GM18517 (cell line): ENCODE measurements around the gene SRP9.
"Not testable (repeated sequence)": the region's sequence is repeated elsewhere in the genome, so short reads cannot be mapped to it uniquely, and the experiment has no call there.

Source experiments
- ATAC-seq: cut with Tn5 transposase; IDR thresholded peaks from one replicate; pipeline ENCODE4 v1.9.1; 2021; ENCODE audit warnings: mild to moderate bottlenecking, moderate library complexity; ENCODE audit not compliant: unreplicated experiment

SRP9 gene

DNA sequence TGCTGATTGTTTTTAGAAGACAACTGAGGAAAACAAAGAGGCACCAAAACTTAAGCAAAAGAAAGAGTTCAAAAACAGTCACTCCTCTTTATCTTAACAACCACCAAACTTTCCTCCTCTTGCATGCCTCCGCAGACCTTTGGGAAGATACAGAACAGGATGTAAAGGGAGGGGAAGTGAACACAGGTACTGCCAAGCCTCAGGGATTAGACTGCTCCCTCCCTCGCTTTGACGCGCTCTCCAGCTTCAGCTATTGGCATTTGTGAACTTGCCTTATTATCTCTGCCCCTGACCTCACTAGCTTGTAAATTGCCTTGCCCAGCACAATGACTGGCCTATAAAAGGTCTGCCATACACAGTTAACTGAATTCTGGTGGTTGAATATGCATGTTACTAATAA, 4.8 kb upstream of the SRP9 start:
- ATAC-seq = no peak

DNA sequence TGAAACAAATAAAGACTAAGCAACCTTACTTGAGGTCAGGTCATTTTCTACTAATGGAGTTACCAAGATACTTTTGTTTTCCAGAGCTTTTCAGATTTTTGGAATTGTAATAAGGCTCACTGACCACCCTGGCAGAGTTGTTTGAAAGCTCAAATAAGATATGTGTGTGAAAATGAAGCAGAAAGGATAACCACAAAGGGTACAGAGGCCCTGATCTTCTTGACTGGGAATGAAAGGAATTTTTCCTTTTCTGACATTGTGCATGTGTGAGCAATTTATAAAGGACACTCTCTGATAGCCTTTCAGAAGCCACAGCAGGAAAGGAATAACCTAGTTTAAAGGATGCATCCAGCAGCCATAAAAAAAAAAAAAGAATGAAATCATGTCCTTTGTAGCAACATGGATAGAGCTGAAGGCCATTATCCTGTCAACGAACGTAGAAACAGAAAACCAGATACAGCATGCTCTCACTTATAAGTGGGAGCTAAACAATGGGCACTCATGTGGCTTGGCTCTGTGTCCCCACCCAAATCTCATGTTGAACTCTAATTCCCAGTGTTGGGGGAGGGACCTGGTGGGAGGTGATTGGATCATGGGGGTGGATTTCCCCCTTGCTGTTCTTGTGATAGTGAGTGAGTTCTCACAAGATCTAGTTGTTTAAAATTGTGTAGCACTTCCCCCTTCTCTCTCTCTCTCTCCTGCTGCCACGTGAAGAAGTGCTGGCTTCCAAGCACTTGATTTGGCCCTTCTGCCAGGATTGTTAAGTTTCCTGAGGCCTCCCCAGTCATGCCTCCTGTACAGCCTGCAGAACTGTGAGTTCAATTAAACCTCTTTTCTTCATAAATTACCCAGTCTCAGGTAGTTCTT, 3.1 kb upstream of the SRP9 start:
- ATAC-seq = no peak

DNA sequence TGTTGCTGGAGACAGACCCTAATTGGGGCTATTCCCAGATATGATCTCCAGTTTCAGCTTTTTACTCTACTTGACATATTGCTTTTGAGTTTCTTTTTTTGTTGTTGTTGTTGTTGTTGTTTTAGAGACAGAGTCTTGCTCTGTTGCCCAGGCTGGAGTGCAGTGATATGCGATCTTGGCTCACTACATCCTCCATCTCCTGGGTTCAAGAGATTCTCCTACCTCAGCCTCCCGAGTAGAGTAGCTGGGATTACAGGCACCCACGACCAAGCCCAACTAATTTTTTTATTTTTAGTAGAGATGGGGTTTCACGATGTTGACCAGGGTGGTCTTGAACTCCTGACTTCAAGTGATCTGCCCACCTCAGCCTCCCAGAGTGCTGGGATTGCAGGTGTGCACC, 1.3 kb upstream of the SRP9 start:
- ATAC-seq = no peak

DNA sequence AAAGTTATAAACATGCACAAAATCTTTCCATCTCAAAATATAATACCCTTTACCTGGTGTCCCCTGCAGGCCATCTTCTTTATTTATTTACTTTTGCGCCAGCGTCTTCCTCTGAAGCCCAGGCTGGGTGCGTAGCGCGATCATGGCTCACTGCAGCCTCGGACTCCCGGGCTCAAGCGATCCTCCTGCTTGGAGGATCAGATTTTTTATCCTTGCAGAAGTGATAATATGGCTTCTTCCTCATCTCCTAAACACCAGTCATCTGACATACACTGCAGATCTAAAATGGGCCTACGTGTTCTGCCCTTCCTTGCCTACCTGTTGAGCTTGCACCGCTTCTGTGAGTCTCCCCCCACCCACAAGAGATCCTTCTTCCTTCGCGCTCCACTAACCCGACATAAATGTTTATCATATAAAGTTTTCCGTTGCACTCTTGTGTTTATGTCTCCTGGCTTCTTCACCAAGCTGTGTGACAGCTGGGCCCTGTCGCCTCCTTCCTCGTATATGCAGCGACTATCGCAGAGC, 506 bp upstream of the SRP9 start:
- no peak for ATAC-seq

DNA sequence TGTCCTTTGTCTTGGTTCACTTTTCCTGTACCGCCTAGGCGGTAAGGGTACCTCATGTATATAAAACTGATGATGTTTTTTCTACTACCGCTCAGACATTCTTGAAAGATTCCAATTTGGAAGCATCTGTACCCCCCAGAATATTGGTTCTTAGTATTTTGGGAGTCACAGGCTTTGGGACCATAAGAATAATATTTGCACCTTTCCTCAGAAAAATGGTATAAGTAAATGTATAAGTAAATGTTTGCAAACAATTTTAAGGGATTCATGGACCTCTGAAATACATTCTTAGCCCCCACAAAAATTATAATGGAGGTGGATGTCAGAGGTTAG, 677 bp downstream of the SRP9 start:
- ATAC-seq = no peak

DNA sequence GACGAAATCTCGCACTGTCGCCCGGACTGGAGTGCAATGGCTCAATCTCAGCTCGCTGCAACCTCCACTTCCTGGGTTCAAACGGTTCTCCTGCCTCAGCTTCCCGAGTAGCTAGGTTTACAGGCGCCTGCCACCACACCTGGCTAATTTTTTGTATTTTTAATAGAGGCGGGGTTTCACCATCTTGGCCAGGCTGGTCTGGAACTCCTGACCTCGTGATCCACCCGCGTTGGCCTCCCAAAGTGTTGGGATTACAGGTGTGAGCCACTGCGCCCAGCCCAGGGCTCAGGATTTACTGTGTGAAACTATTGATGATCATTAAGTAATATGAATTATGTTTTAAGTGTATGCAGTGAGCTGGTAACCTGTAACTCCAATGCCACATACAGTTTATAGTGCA, 1.5 kb downstream of the SRP9 start:
- ATAC-seq = not testable (repeated sequence)

DNA sequence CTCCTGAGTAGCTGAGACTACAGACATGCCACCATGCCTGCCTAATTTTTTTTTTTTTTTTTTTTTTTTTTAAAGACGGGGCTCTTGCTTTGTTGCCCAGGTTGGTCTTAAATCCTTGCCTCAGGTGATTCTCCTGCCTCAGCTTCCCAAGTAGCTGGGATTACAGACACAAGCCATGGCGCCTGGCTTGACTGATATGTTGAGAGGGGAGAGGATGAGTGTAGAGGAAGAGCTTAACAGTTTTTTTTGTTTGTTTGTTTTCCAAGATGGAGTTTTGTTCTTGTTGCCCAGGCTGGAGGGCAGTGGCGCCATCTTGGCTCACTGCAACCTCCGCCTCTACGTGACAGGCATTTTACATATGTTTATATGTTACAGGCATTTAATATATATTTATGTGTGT, 2.5 kb downstream of the SRP9 start:
- no peak for ATAC-seq

DNA sequence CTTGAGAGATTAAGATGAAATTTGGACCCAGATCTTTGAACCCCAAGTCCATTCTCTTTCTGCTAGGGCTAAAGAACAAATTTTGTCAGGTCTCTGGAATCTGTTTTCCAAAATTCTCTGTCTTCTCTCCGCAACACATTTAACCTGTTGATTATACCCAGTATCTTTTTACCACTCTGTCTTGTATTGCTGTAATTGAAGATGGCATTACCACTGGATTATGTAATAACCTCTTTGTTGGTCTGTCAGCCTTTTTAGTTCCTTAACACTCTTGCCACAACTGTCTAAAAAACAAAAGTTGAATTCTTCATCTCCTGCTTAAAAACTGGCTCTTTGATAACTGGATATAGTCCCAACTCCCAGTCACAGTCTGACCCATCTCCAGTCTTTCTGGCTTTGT, 3.0 kb downstream of the SRP9 start:
- no peak for ATAC-seq

DNA sequence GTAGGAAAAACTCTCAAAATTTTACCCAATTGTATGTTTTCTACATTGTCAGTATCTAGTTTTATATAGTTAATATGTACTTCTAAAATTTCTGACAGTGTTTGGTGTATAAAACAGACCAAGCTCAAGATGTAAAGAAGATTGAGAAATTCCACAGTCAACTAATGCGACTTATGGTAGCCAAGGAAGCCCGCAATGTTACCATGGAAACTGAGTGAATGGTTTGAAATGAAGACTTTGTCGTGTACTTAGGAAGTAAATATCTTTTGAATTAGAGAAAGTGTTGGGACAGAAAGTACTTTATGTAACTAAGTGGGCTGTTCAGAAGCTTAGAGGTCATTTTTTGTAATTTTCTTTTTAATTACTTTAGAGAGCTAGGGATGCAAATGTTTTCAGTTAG, 11.5 kb downstream of the SRP9 start:
- not testable (repeated sequence) for ATAC-seq

DNA sequence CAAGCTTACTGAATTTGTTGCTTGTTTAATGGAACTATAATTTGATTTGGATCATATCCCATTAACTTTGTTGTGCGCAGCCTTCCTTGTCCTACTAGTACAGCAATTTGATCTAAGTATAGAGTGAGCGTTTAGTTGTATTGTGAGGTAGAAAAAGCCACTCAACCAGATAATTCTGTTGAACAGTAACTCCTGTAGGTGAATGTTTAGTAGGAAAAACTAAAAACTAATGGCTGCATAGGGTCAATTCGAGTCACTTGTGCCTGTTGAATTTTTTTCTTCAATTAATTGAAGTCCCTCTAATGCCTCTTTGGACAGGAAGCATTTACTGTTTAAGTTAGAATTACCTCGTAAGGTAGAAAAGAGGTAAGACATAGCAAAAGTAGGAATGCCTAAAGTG, 17.3 kb downstream of the SRP9 start:
- ATAC-seq = no peak

DNA sequence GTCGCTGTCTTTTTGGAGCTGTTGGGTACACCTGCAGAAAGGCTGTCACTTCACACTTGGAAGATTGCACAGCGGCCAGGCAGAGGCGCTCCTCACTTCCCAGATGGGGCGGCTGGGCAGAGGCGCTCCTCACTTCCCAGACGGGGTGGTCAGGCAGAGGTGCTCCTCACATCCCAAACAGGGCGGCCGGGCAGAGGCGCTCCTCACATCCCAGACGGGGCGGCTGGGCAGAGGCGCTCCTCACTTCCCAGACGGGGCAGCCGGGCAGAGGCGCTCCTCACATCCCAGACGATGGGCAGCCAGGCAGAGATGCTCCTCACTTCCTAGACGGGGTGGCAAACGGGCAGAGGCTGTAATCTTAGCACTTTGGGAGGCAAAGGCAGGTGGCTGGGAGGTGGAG, 18.5 kb downstream of the SRP9 start:
- ATAC-seq = not testable (repeated sequence)

DNA sequence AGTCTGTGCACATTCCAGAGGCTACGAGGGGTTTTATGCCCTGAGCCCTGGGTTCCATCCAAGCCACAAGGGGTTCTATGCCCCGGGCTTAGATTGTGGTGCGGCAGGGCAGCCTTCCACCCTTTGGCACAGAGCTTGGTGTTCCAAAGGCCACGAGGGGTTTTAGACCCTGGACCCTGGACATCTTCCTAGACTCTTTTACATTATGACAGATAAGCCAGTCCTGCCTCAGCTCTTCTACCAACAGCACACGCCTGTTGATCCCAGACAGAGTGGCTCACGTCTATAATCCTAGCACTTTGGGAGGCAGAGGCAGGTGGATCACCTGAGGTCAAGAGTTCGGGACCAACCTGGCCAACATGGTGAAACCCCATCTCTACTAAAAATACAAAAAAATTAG, 23.5 kb downstream of the SRP9 start:
- not testable (repeated sequence) for ATAC-seq

DNA sequence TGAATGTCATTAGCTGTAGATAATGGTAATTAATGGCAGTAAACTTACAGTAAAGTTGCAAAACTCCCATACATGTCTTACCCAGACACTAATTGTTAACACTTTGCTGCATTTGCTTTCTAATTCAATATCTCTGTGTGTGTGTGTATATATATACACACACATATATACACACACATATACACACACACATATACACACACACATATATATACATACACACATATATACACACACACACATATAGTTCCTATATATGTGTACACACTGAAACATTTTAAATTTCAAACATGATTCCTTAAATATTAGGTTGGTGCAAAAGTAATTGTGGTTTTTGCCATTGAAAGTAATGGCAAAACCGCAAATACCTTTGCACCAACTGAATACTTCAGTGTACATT, 28.6 kb downstream of the SRP9 start:
- ATAC-seq = no peak

DNA sequence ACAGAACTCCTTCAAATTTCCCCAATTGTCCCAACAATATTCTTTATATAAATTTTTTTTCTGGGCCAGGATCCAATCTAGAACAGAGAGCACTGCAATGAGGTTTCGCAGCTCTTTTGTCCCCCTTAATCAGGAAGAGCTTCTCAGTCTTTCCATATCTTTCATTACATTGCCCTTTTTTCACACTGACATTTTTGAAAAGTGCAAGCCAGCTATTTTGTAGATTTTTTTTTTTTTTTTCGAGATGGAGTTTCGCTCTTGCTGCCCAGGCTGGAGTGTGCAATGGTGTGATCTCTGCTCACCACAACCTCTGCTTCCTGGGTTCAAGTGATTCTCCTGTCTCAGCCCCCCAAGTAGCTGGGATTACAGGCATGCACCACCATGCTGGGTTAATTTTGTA, 29.1 kb downstream of the SRP9 start:
- ATAC-seq = not testable (repeated sequence)

DNA sequence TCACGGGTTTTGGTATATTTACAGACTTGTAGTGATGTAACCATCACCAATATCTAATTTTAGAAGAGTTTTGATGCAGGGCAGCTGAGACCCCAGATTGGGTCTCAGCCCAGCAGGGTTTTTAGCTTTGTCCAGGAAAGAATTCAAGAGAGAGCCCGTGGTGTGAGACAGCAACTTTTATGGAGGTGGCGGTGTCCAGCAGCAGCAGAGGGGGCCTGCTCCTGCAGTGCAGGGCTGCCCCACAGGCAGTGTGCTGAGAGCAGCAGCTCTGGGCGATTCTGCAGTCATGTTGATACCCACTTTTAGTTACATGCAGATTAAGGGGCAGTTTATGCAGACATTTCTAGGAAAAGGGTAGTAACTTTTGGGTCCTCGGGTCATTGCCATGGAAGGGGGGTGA, 30.5 kb downstream of the SRP9 start:
- no peak for ATAC-seq

DNA sequence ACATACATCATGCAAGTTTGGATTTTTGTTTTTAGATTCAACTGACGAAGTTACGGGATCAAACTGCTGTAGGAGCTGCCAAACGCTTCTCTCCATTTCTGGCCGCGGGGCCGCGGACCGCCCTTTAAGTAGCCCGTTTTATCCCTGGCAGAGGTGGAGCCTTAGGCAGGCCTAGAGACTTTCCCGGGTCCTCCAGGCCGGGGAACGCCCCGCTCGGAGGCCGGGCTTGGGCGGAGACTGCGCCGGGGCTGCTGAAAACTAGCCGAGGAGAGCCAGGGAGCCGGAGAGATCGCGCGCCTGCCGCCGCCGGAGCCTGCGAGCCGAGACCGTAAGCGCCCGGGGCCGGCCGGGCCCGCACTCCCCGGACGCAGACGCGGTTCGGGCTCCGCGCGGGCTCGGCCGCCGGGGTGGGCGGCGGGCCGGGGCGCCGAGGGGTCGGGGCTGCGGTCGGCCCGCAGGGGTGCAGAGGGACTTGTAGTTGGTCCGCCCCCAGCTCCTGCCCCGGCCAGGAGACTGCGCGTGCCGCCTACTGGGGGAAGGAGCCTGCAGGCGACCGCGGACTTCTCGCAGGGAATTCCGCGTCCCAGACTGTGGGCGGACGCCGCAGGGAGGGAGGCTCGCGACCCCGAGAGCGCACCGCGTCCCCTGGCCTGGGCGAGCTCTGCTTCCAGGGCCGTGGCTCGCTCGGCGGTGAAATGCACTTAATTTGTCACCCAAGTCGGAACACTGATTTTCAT, 32.4 kb downstream of the SRP9 start, which contains the start of gene EPHX1:
TSS of gene EPHX1 (plus strand) at position 283 of the 737 bp plus-strand sequence. CDS start 18,606 bp downstream, outside the sequence.
- peak; percentile 91 for ATAC-seq

DNA sequence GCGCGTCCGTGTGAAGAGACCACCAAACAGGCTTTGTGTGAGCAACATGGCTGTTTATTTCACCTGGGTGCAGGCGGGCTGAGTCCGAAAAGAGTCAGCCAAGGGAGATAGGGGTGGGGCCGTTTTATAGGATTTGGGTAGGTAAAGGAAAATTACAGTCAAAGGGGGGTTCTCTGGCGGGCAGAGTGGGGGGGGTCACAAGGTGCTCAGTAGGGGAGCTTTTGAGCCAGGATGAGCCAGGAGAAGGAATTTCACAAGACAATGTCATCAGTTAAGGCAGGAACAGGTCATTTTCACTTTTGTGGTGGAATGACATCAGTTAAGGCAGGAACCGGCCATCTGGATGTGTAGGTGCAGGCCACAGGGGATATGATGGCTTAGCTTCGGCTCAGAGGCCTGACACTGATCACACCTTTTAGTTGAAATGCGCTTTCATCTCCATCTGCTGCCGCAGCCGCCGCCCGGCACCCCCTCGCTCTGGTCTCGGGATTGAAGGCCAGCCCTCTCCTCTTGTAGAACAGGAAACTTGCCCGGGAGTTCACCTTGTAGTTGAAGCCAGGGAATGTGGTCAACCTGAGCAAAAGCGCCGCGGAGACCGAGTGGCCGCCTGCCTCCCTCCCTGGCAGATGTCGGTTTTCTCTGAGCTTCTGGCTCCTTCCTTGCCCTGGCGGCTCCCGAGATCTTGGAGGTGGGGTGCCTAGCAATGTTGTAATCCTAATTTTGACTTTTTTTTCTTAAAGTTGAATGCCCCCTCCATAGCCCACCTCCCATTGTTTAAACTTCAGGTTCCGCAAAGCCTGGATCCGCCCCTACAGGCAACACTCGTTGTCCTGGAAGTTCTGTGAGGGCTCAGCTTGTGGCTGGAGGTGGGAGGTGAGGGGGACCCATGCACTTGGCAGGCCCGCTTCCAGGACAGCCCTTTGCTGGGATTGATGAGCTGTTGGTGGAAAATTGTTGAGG, 33.2 kb downstream of the SRP9 start:
- ATAC-seq = not testable (repeated sequence)

DNA sequence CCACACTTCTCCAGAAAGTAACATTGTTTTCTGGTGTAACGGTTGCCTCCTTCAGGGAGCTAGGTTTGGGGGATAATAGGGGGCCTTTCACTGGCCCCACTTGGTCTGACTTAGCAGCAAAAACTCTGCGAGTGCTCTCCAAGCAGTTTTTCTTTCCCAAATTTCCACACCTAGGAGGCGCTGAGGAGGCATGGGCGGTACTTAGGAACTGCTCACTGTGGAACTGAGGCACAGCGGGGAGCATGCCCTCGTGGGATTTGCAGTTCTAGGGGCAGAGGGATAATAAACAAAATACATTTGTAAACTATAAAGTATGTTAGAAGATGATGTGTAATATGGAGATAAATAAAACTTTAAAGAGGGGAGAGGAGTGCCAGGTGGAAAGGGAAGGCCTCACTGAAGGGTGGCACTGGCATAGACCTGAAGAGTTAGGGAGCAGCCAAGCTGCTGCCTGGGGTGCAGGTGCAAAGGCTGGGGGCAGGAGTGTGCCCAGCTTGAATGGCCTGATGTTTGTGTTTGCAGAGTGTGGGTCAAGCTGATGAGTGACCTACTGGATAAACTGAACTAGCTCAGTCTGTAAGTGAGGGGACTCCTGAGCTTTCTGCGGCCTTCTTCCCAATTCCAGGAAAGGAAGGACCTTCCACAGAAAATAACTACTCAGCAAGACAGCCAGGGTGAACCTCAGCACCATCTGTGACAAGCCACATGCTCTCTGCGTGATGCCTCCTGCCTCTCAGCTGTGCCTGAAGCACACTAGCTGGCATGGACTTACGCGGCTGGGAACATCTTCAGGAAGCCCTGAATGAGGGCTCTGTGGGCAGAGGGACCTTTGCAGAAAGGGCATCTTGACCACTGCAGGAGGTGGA, 34.2 kb downstream of the SRP9 start:
- no peak for ATAC-seq

DNA sequence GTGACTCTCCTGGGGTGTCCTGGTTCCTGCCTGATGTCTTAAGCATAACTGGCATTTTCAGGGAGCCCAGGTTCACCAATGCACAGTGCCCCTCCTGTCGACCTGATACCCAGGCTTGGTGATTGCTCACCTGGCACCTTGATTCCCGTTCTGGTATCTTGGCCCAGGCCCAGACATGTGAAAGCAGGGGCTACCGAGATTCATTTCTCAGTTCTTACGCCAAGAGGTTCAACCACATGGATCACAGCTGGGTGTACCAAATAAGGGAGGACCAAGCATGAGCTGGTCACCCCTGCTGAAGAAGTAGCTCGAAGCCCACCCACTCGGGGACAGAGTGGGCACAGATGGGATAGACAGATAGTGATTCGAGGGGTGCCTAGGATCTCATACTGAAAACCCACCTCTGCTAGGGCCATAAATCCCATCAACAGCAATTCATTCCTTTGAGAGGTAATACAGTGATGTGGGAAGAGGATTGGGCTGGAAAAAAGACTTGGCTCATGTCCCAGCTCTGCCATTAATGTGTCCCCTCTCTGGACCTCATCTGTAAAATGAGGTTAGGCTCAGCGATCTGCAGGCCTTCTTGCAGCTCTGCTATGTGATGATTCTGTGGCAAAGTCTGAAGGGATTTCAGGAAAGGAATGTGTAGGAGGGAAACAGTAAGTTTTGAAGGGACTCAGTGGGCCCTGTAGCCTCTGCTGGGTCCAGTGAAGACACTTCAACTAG, 35.0 kb downstream of the SRP9 start:
- no peak for ATAC-seq
